Endothelial cell of umbilical vein (primary cell): ENCODE results near the gene ARRB1. TPM values are rescaled to one million over a fixed set of nuclear protein-coding genes. Genes with fewer than 3 reads are reported as not detected.

Experiments used
- BruUV-seq: library from RNA; stranded (reverse); fragments of 400-500 nt; replicated peaks from 2 replicates; lab custom pipeline; 2021; lab: Mats Ljungman, UMichigan
- CTCF ChIA-PET: fragments of 300-600, 350-600 bp; sonication (Branson Sonifier 250); formaldehyde crosslinking; loops from one replicate; lab custom pipeline; 2021; ENCODE audit warnings: antibody characterized with exemption, inconsistent platforms; lab: Charles Lee
- POLR2A ChIA-PET: fragments of 300-600, 350-600 bp; sonication (Branson Sonifier 250); formaldehyde crosslinking; loops from one replicate; lab custom pipeline; 2021; ENCODE audit warnings: antibody characterized with exemption, inconsistent platforms; lab: Charles Lee
- DNase-seq: peaks from one replicate; pipeline ENCODE4 v3.0.0-alpha.2; 2011; ENCODE audit warnings: low read depth, low spot score
- FAIRE-seq: peaks from 2 replicates; lab custom pipeline; 2011; peaks lifted over from hg19 to GRCh38; lab: Jason Lieb, UNC
- H2AFZ ChIP-seq: 2 replicates; pipeline ENCODE4 v1.6.0; 2012; ENCODE audit warnings: low read depth, low read length, control low read depth, inconsistent platforms
- H3K27ac ChIP-seq: 2 replicates; pipeline ENCODE4 v1.5.1; 2011; ENCODE audit warnings: low read depth, mild to moderate bottlenecking, control low read depth, low read length, moderate library complexity; ENCODE audit not compliant: insufficient read depth
- H3K27me3 ChIP-seq, 2 experiments: 2 replicates each; pipeline versions ENCODE4 v1.6.0 to v1.6.1; 2011; ENCODE audit warnings: low read length in 2 of 2, mixed read lengths in 1 of 2; ENCODE audit not compliant: control insufficient read depth in 2 of 2, insufficient read depth in 2 of 2
- H3K36me3 ChIP-seq, 2 experiments: 2 replicates in 1 of 2; 3 replicates in 1 of 2; pipeline ENCODE4 v1.5.1; 2011; ENCODE audit warnings: low read length in 2 of 2, mild to moderate bottlenecking in 1 of 2, moderate library complexity in 1 of 2; ENCODE audit not compliant: control insufficient read depth in 2 of 2, insufficient read depth in 2 of 2; ENCODE audit errors: extremely low read depth in 1 of 2
- H3K4me1 ChIP-seq: 3 replicates; pipeline ENCODE4 v1.5.1; 2011; ENCODE audit warnings: mild to moderate bottlenecking, low read length; ENCODE audit not compliant: control insufficient read depth, insufficient read depth; ENCODE audit errors: extremely low read depth
- H3K4me2 ChIP-seq: 2 replicates; pipeline ENCODE4 v1.6.1; 2011; ENCODE audit warnings: low read length, control low read depth, mixed read lengths; ENCODE audit not compliant: insufficient read depth
- H3K4me3 ChIP-seq, 3 experiments: fragments of 200-600 bp in 1 of 3; sonication (generic), shearing (Covaris generic) in 1 of 3; replicated peaks in 1 of 3; 2 replicates each; pipeline ENCODE4 v1.5.1; 2011 to 2016; ENCODE audit warnings: control low read depth in 3 of 3, low read length in 3 of 3, mild to moderate bottlenecking in 2 of 3, inconsistent platforms in 1 of 3, low read depth in 1 of 3, moderate library complexity in 1 of 3; ENCODE audit not compliant: insufficient read depth in 1 of 3
- H3K79me2 ChIP-seq: 2 replicates; pipeline ENCODE4 v1.6.0; 2012; ENCODE audit warnings: low read length, inconsistent platforms; ENCODE audit not compliant: control insufficient read depth, insufficient read depth
- H3K9ac ChIP-seq: replicated peaks from 2 replicates; pipeline ENCODE3; 2011; ENCODE audit warnings: low read length, control low read depth; ENCODE audit not compliant: insufficient read depth; ENCODE audit errors: extremely low read depth
- H3K9me1 ChIP-seq: replicated peaks from 3 replicates; pipeline ENCODE4 v1.6.0; 2011; ENCODE audit warnings: mild to moderate bottlenecking, low read length; ENCODE audit not compliant: control insufficient read depth, insufficient read depth; ENCODE audit errors: extremely low read depth
- H3K9me3 ChIP-seq: replicated peaks from 2 replicates; pipeline ENCODE4 v1.5.1; 2012; ENCODE audit warnings: low read length, inconsistent platforms; ENCODE audit not compliant: control insufficient read depth, insufficient read depth
- H4K20me1 ChIP-seq: replicated peaks from 2 replicates; pipeline ENCODE3; 2011; ENCODE audit warnings: mild to moderate bottlenecking, low read length; ENCODE audit not compliant: control insufficient read depth, insufficient read depth; ENCODE audit errors: extremely low read depth
- CTCF ChIP-seq, 2 donors: IDR thresholded peaks; 1 replicate in 1 of 2; 2 replicates in 1 of 2; pipeline ENCODE4 v1.5.1; 2011; ENCODE audit warnings: low read length in 2 of 2, mild to moderate bottlenecking in 2 of 2, moderate library complexity in 2 of 2, control low read depth in 1 of 2, inconsistent platforms in 1 of 2, low read depth in 1 of 2; ENCODE audit not compliant: insufficient read depth in 1 of 2; ENCODE audit errors: extremely low read depth in 1 of 2
- EZH2 ChIP-seq: IDR thresholded peaks from 2 replicates; pipeline ENCODE4 v1.6.1; 2012; ENCODE audit warnings: borderline replicate concordance, low read depth, mild to moderate bottlenecking, moderate library complexity, low read length, inconsistent platforms; ENCODE audit not compliant: severe bottlenecking
- MYC ChIP-seq: IDR thresholded peaks from one replicate; pipeline ENCODE4 v1.6.1; 2011; ENCODE audit warnings: mild to moderate bottlenecking, low read depth, low read length
- POLR2AphosphoS5 ChIP-seq: IDR thresholded peaks from 2 replicates; pipeline ENCODE4 v1.6.1; 2012; ENCODE audit warnings: low read depth, mild to moderate bottlenecking, control low read depth, low read length, moderate library complexity; ENCODE audit not compliant: insufficient read depth
- dilution Hi-C: fragments of 300-500 bp; cut with MboI; formaldehyde crosslinking; loops from one replicate; pipeline ENCODE4 v1.15.0; 2019; ENCODE audit warnings: low sequenced_read_pairs; ENCODE audit not compliant: extremely low pct_ligation_motif_present
- intact Hi-C: fragments of 100-400 bp; cut with micrococcal nuclease; formaldehyde crosslinking; loops from one replicate; pipeline ENCODE4 v1.10.0; 2022
- polyA plus RNA-seq, 4 experiments: library from polyadenylated mRNA; depleted of rRNA in 3 of 4; stranded (reverse) in 3 of 4; unstranded in 1 of 4; fragments of >200 nt; gene quantifications; 2 replicates each; pipeline versions ENCODE4 v1.2.1 to v1.2.3, GENCODE V29; 2011 to 2012; ENCODE audit warnings: missing spikeins in 1 of 4
- total RNA-seq: library from RNA; stranded (reverse); gene quantifications from 2 replicates; pipeline ENCODE4 v1.2.3, GENCODE V29; 2021

The ARRB1 gene
- total and polyA plus RNA-seq, 2 donors (not counting 3 experiments of a cell fraction or from before 2014, with no cell fraction given), result 63.9 to 92.6 TPM

- peaks cover 29% of the 10 kb centered on the region for H3K4me1 ChIP-seq
Measured at GRCh38 chr11:75280227-75280701, 71.2 kb downstream of the ARRB1 start.

More at GRCh38 chr11:75280227-75280701, 71.2 kb downstream of the ARRB1 start:
- BruUV-seq, result no TSS peak
- peak; percentile 87 for DNase-seq
- ChIA-PET POLR2A (interaction anchor here (1.2 kb wide), 1 partner anchor 33 kb away, joined by 4 read pairs; no protein-coding TSS in a partner anchor), CTCF (interaction anchor here (0.6 to 4.6 kb wide), 32 partner anchors 9 to 253 kb away, joined by 3 to 166 read pairs (median 9); partner anchors contain the start of gene ARRB1)
- Histone ChIP-seq H3K79me2 (no peaks in the 10 kb centered on the region), H3K36me3 (peaks cover 10 to 48% of the 10 kb centered on the region in 2 experiments), H2AFZ (no peak overlapping the region), H3K27ac (peak overlapping the region; percentile 1), H3K9me3 (no peaks in the 10 kb centered on the region), H3K27me3 (no peaks in the 10 kb centered on the region), H4K20me1 (no peaks in the 10 kb centered on the region), H3K9ac (no peak overlapping the region), H3K4me3 (no peak overlapping the region), H3K4me2 (peak overlapping the region; percentile 1), H3K9me1 (no peaks in the 10 kb centered on the region)
- peak; percentile 91 for FAIRE-seq
- dilution Hi-C loops, result no loop called here
- intact Hi-C loops, result loop anchor here (1.0 to 2.0 kb wide), 6 partner anchors 13 to 253 kb away; no protein-coding TSS in a partner anchor
- TF ChIP-seq POLR2AphosphoS5 (no peak), EZH2 (no peak), CTCF (IDR thresholded peaks at IDR 0.05; ENCODE audit: extremely low read depth in 1 of 2, insufficient read depth in 1 of 2, low read depth in 1 of 2, low read length in 2 of 2) (peak; percentile 95 to 97), MYC (no peak)
